CD1c-positive myeloid dendritic cell (primary cell): ENCODE measurements around the gene OTUD6A.

Experiments
- DNase-seq: peaks from one replicate; pipeline ENCODE4 v3.0.0-alpha.2; 2016; ENCODE audit errors: extremely low spot score

OTUD6A gene

GRCh38 chrX:70062076-70062475 is at the start of gene OTUD6A:
OTUD6A (plus strand) TSS chrX:70062457; CDS start chrX:70062525, 68 bp downstream.
- DNase-seq = no peak

- DNase-seq = no peak
These were observed 49.5 kb upstream of the OTUD6A start for GRCh38 chrX:70012756-70013155.

- no peak for DNase-seq
These were observed 48.5 kb upstream of the OTUD6A start for GRCh38 chrX:70013466-70014381.

GRCh38 chrX:70016513-70016912 is 45.7 kb upstream of the OTUD6A start:
- DNase-seq = no peak

GRCh38 chrX:70022616-70023015 is 39.6 kb upstream of the OTUD6A start:
- no peak for DNase-seq

GRCh38 chrX:70025464-70025863 is 36.8 kb upstream of the OTUD6A start:
- DNase-seq = no peak

GRCh38 chrX:70026112-70026850 is 36.0 kb upstream of the OTUD6A start:
- no peak for DNase-seq

- no peak for DNase-seq
These were observed 35.4 kb upstream of the OTUD6A start for GRCh38 chrX:70026851-70027200.

GRCh38 chrX:70029863-70030262 is 32.4 kb upstream of the OTUD6A start:
- no peak for DNase-seq

GRCh38 chrX:70030301-70030767 is 31.9 kb upstream of the OTUD6A start:
- peak; percentile 48 for DNase-seq

GRCh38 chrX:70032792-70033191 is 29.5 kb upstream of the OTUD6A start:
- no peak for DNase-seq

- DNase-seq = peak; percentile 15
These were observed 28.8 kb upstream of the OTUD6A start for GRCh38 chrX:70033348-70034051.

GRCh38 chrX:70034646-70035045 is 27.6 kb upstream of the OTUD6A start:
- DNase-seq = no peak

- no peak for DNase-seq
These were observed 23.7 kb upstream of the OTUD6A start for GRCh38 chrX:70038515-70038914.

GRCh38 chrX:70038951-70039350 is 23.3 kb upstream of the OTUD6A start:
- DNase-seq = no peak

GRCh38 chrX:70039758-70040157 is 22.5 kb upstream of the OTUD6A start:
- no peak for DNase-seq

- no peak for DNase-seq
These were observed 20.3 kb upstream of the OTUD6A start for GRCh38 chrX:70041993-70042392.

GRCh38 chrX:70042399-70043371 is 19.6 kb upstream of the OTUD6A start:
- no peak for DNase-seq

GRCh38 chrX:70043685-70044084 is 18.6 kb upstream of the OTUD6A start:
- DNase-seq = no peak

GRCh38 chrX:70044541-70045245 is 17.6 kb upstream of the OTUD6A start:
- DNase-seq = no peak
